H1 (cell line): ENCODE measurements around the gene FTCDNL1. TPM values are rescaled to one million over a fixed set of nuclear protein-coding genes. Genes with fewer than 3 reads are reported as not detected.

Experiments
- CTCF ChIA-PET: fragments of 300-600 bp; sonication (Branson Sonifier 250); formaldehyde crosslinking; loops from one replicate; lab custom pipeline; 2021; ENCODE audit not compliant: partially characterized antibody; lab: Charles Lee
- POLR2A ChIA-PET: fragments of 300-600 bp; sonication (Branson Sonifier 250); formaldehyde crosslinking; loops from one replicate; lab custom pipeline; 2021; ENCODE audit warnings: inconsistent platforms; ENCODE audit not compliant: partially characterized antibody; lab: Charles Lee
- DNase-seq, 2 experiments: peaks; one replicate each; pipeline versions ENCODE4 v3.0.0 to v3.0.0-alpha.2; 2010 to 2022; ENCODE audit warnings: low spot score in 2 of 2, low read depth in 1 of 2, mixed read lengths in 1 of 2
- FAIRE-seq: peaks from 2 replicates; lab custom pipeline; 2011; peaks lifted over from hg19 to GRCh38; lab: Jason Lieb, UNC
- H2AFZ ChIP-seq: 2 replicates; pipeline ENCODE4 v1.8.1; 2012; ENCODE audit warnings: low read length, inconsistent platforms
- H2AK5ac ChIP-seq: 2 replicates; pipeline ENCODE4 v1.6.1; 2013; ENCODE audit warnings: low read depth, low read length
- H2BK120ac ChIP-seq: replicated peaks from 2 replicates; pipeline ENCODE3; 2013; ENCODE audit warnings: low read depth, low read length, inconsistent platforms
- H2BK12ac ChIP-seq: 2 replicates; pipeline ENCODE4 v1.6.1; 2013; ENCODE audit warnings: low read depth, low read length
- H2BK15ac ChIP-seq: 2 replicates; pipeline ENCODE4 v1.6.1; 2013; ENCODE audit warnings: low read length
- H2BK20ac ChIP-seq: 2 replicates; pipeline ENCODE4 v1.6.1; 2013; ENCODE audit warnings: low read length
- H2BK5ac ChIP-seq: 2 replicates; pipeline ENCODE4 v1.6.1; 2013; ENCODE audit warnings: low read depth, low read length
- H3K14ac ChIP-seq: 2 replicates; pipeline ENCODE4 v1.6.1; 2013; ENCODE audit warnings: inconsistent platforms; ENCODE audit not compliant: insufficient read length
- H3K18ac ChIP-seq: 2 replicates; pipeline ENCODE4 v1.6.1; 2013; ENCODE audit warnings: low read length; ENCODE audit errors: extremely low read depth
- H3K23ac ChIP-seq: 2 replicates; pipeline ENCODE4 v1.6.1; 2013; ENCODE audit warnings: inconsistent platforms; ENCODE audit not compliant: insufficient read length
- H3K23me2 ChIP-seq: 2 replicates; pipeline ENCODE4 v1.6.1; 2013; ENCODE audit warnings: low read depth, low read length
- H3K27ac ChIP-seq: 2 replicates; pipeline ENCODE4 v1.6.1; 2011; ENCODE audit warnings: low read depth, low read length, inconsistent platforms
- H3K27me3 ChIP-seq, 4 experiments: replicated peaks in 1 of 4; 1 replicate in 1 of 4; 2 replicates in 3 of 4; pipeline versions ENCODE4 v1.6.1 to v1.8.1; 2011 to 2013; ENCODE audit warnings: low read length in 3 of 4, mild to moderate bottlenecking in 3 of 4, inconsistent platforms in 2 of 4, mixed read lengths in 2 of 4, moderate library complexity in 1 of 4; ENCODE audit not compliant: control insufficient read depth in 3 of 4, insufficient read depth in 3 of 4; ENCODE audit errors: extremely low read depth in 1 of 4
- H3K36me3 ChIP-seq, 4 experiments: 2 replicates each; pipeline versions ENCODE4 v1.6.1 to v1.8.1; 2011 to 2013; ENCODE audit warnings: mild to moderate bottlenecking in 4 of 4, low read length in 3 of 4, moderate library complexity in 2 of 4, control low read depth in 1 of 4, inconsistent platforms in 1 of 4; ENCODE audit not compliant: insufficient read depth in 4 of 4, control insufficient read depth in 2 of 4
- H3K4ac ChIP-seq: replicated peaks from 2 replicates; pipeline ENCODE3; 2013; ENCODE audit warnings: low read length, low read depth, mixed read lengths, inconsistent platforms; ENCODE audit not compliant: insufficient read length
- H3K4me1 ChIP-seq, 4 experiments: replicated peaks in 1 of 4; 1 replicate in 1 of 4; 2 replicates in 3 of 4; pipeline versions ENCODE4 v1.6.1 to v1.8.1; 2011 to 2013; ENCODE audit warnings: low read length in 3 of 4, inconsistent platforms in 2 of 4, mixed read lengths in 1 of 4; ENCODE audit not compliant: insufficient read depth in 4 of 4, control insufficient read depth in 3 of 4
- H3K4me2 ChIP-seq, 2 experiments: 2 replicates each; pipeline versions ENCODE4 v1.6.1 to v1.8.1; 2011 to 2013; ENCODE audit warnings: low read depth in 2 of 2, low read length in 2 of 2, control low read depth in 1 of 2, inconsistent platforms in 1 of 2, mild to moderate bottlenecking in 1 of 2; ENCODE audit not compliant: insufficient read depth in 1 of 2
- H3K4me3 ChIP-seq, 4 experiments: fragments of 200-600, 300-600 bp in 1 of 4; sonication (generic), shearing (Covaris generic), sonication (Bioruptor Twin) in 1 of 4; 2 replicates each; pipeline versions ENCODE4 v1.5.1 to v1.8.1; 2011 to 2016; ENCODE audit warnings: low read length in 4 of 4, low read depth in 3 of 4, control low read depth in 2 of 4, inconsistent platforms in 2 of 4, mild to moderate bottlenecking in 2 of 4, mixed read lengths in 1 of 4, moderate library complexity in 1 of 4; ENCODE audit not compliant: insufficient read depth in 2 of 4; ENCODE audit errors: extremely low read depth in 1 of 4
- H3K56ac ChIP-seq: replicated peaks from 2 replicates; pipeline ENCODE3; 2013; ENCODE audit warnings: low read depth, mild to moderate bottlenecking, mixed read lengths, low read length, inconsistent platforms; ENCODE audit not compliant: insufficient read length
- H3K79me1 ChIP-seq: 2 replicates; pipeline ENCODE4 v1.6.1; 2013; ENCODE audit warnings: low read depth, low read length, control low read depth
- H3K79me2 ChIP-seq, 2 experiments: 2 replicates each; pipeline versions ENCODE4 v1.6.1 to v1.8.1; 2012 to 2013; ENCODE audit warnings: low read length in 2 of 2, mild to moderate bottlenecking in 2 of 2, inconsistent platforms in 1 of 2; ENCODE audit not compliant: insufficient read depth in 2 of 2, control insufficient read depth in 1 of 2
- H3K9ac ChIP-seq, 4 experiments: replicated peaks in 1 of 4; 1 replicate in 1 of 4; 2 replicates in 3 of 4; pipeline versions ENCODE4 v1.6.1 to v1.8.1; 2011 to 2013; ENCODE audit warnings: low read depth in 3 of 4, low read length in 3 of 4, control low read depth in 2 of 4, mild to moderate bottlenecking in 2 of 4, moderate library complexity in 2 of 4, inconsistent platforms in 1 of 4; ENCODE audit errors: extremely low read depth in 1 of 4
- H3K9me3 ChIP-seq, 2 experiments: 2 replicates each; pipeline versions ENCODE4 v1.6.1 to v1.8.1; 2012 to 2013; ENCODE audit warnings: mild to moderate bottlenecking in 2 of 2, moderate library complexity in 2 of 2, control low read depth in 1 of 2, inconsistent platforms in 1 of 2, low read depth in 1 of 2, low read length in 1 of 2, mixed read lengths in 1 of 2; ENCODE audit not compliant: insufficient read depth in 2 of 2
- H4K20me1 ChIP-seq, 2 experiments: replicated peaks in 1 of 2; 2 replicates each; pipeline versions ENCODE3 to v1.8.1; 2011 to 2013; ENCODE audit warnings: inconsistent platforms in 2 of 2, low read length in 2 of 2, mild to moderate bottlenecking in 1 of 2; ENCODE audit not compliant: insufficient read depth in 2 of 2, control insufficient read depth in 1 of 2
- H4K5ac ChIP-seq: 2 replicates; pipeline ENCODE4 v1.6.1; 2013; ENCODE audit warnings: low read length, low read depth, mixed read lengths, inconsistent platforms; ENCODE audit not compliant: insufficient read length
- H4K8ac ChIP-seq: 2 replicates; pipeline ENCODE4 v1.8.0; 2013; ENCODE audit warnings: mild to moderate bottlenecking, moderate library complexity, low read length, inconsistent platforms; ENCODE audit not compliant: insufficient read depth; ENCODE audit errors: extremely low read depth
- H4K91ac ChIP-seq: replicated peaks from 2 replicates; pipeline ENCODE3; 2013; ENCODE audit warnings: low read length, mixed read lengths, inconsistent platforms; ENCODE audit not compliant: insufficient read length
- CREB1 ChIP-seq: IDR thresholded peaks from 2 replicates; pipeline ENCODE4 v1.6.1; 2012; ENCODE audit warnings: inconsistent platforms
- MAFK ChIP-seq: IDR thresholded peaks from 2 replicates; pipeline ENCODE4 v1.6.1; 2012; ENCODE audit warnings: low read depth, mild to moderate bottlenecking, improper control_type of control experiment, low read length
- WGBS, 2 experiments: shearing (Covaris generic) in 1 of 2; methylation state at CpG; one replicate each; pipeline versions ENCODE4 v1.1.6 to v1.1.7; 2013 to 2015; ENCODE audit warnings: low lambda C conversion rate in 2 of 2, mixed read lengths in 2 of 2, inconsistent platforms in 1 of 2, low coverage in 1 of 2, missing lambda C conversion rate in 1 of 2; ENCODE audit not compliant: insufficient replicate concordance in 2 of 2, insufficient coverage in 1 of 2, insufficient read length in 1 of 2; ENCODE audit errors: extremely low coverage in 1 of 2, missing lambda C conversion rate in 1 of 2; 5-methylcytosine and 5-hydroxymethylcytosine counted together
- polyA plus RNA-seq, 7 experiments: library from polyadenylated mRNA; depleted of rRNA in 3 of 7; stranded (reverse) in 5 of 7; unstranded in 2 of 7; fragments of >200 nt in 5 of 7; fragments of 200-250 nt in 2 of 7; gene quantifications; 1 replicate in 5 of 7; 2 replicates in 1 of 7; 4 replicates in 1 of 7; pipeline versions ENCODE4 v1.2.1 to v1.2.3, GENCODE V29; 2011 to 2013; ENCODE audit warnings: missing spikeins in 2 of 7, mixed read lengths in 2 of 7
- total RNA-seq: library from RNA; stranded (reverse); fragmentation: NEBNext Ultra II Directional; extraction: Animal tissue kit (Norgen Biotek cat#: 25700); gene quantifications from 2 replicates; pipeline ENCODE4 v1.2.1, GENCODE V29; 2021

Gene FTCDNL1
- total and polyA plus RNA-seq, 2 of the 8 experiments (the other 6 are each of a cell fraction or from before 2014, with no cell fraction given), result 0.41 to 0.97 TPM

GRCh38 chr2:199811346-199811745 is 39.6 kb downstream of the FTCDNL1 start:
- Histone ChIP-seq H3K14ac (no peak overlapping the region), H3K79me1 (no peaks in the 10 kb centered on the region), H4K8ac (no peak overlapping the region), H3K56ac (no peak overlapping the region), H3K4me2 (peak overlapping the region in 1 of 2 experiments; percentile 34; a peak in 1 of 4 replicates), H3K4me1 (peaks cover 3 to 6% (median 3%) of the 10 kb centered on the region in 4 experiments; a peak in 6 of 7 replicates), H3K4ac (no peak overlapping the region), H3K9ac (no peak overlapping the region), H2BK20ac (no peak overlapping the region), H2BK15ac (no peak overlapping the region), H2BK12ac (no peak overlapping the region), H2AK5ac (no peak overlapping the region), H3K79me2 (no peaks in the 10 kb centered on the region), H4K20me1 (no peaks in the 10 kb centered on the region), H3K4me3 (no peak overlapping the region), H2BK120ac (no peak overlapping the region), H3K23ac (no peak overlapping the region), H3K18ac (no peak overlapping the region), H3K27ac (no peak overlapping the region), H2AFZ (no peak overlapping the region), H2BK5ac (no peak overlapping the region), H3K23me2 (no peaks in the 10 kb centered on the region), H3K27me3 (no peaks in the 10 kb centered on the region), H3K9me3 (0 out of 4 replicates have a peak, but pooled peaks cover 0 to 2% of the 10 kb centered on the region in 2 experiments), H4K5ac (no peak overlapping the region), H4K91ac (no peak overlapping the region), H3K36me3 (no peaks in the 10 kb centered on the region; a peak in 1 of 8 replicates)
- CTCF ChIA-PET, result no interaction called here
- POLR2A ChIA-PET, result no interaction called here
- no peak for TF ChIP-seq CREB1
- TF ChIP-seq MAFK, result 0 out of 2 replicates have a peak, but pooled peaks have one; percentile 13
- FAIRE-seq, result peak; percentile 84
- 61% methylated on average over 2 of the region's 2 CpGs; no CpG with 5 or more reads in 1 of the 2 experiments for WGBS, 2 experiments
- DNase-seq, result no peak
